Measurements from ENCODE around the gene GALNT4. TPM values are rescaled to one million over a fixed set of nuclear protein-coding genes. Genes with fewer than 3 reads are reported as not detected.
A peak's percentile ranks its signal among the peaks of the same experiment; 100 is the strongest.

The GALNT4 gene
- total RNA-seq, 1 donor from 2014 or later, result 5.7 TPM

DNA sequence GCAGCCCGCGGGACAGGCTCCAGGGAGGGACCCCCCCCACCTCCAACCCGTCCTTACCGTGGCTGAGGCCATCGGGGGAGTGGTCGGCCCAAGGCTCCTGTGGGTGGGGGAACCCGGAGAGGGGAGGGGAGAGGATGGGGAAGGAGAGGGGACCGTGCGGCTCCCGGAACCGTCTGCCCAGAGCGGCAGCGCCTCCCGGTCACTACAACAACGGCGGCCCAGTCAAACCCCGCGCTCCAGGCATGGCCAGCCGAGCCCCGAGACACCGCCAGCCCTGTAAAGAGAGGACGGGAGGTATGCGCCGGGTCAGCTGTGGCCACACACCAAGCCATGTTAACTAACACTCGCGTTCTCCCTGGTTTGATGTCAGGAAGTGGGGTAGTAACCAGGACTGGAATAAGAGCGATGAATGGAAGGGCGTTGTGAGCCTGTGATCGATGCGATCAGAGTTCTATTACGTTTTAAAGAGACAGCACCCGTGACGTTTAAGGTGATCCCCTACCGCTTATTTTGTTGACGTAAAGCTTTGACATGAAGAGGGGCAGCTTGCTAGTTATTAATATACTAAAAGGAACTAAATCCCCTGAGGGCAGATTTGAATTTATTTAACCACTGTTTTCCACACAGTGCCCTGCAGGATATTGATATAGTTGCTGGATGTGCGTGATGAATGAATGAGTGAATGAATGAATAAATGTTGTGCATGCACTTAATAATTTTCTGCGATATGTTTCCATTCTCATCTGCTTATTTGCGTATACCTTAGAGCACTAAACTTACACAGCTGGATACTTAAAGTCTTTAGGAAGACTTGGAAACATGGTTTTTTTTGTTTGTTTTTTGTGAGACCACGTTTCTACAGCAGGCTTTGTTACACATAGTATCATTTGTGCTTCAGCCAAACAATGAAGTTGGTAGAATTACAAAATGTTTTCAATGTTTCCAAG lies 1.5 kb upstream of the GALNT4 start, which contains the start of gene POC1B:
POC1B (minus strand) TSS at position 224 of the 947 bp plus-strand sequence; CDS start at position 72, 152 bp downstream.
- peaks cover 10% of the 10 kb centered on the region for H3K27me3 Mint-ChIP-seq (ENCODE audit: unreplicated experiment)
- H3K27ac Mint-ChIP-seq (ENCODE audit: unreplicated experiment), result peak within 1 kb of the TSS; percentile 78
- peak; percentile 81 for DNase-seq (ENCODE audit: low spot score)
- peaks cover 32% of the 10 kb centered on the region for H3K4me1 Mint-ChIP-seq (ENCODE audit: unreplicated experiment)
- no peaks in the 10 kb centered on the region for H3K9me3 Mint-ChIP-seq (ENCODE audit: unreplicated experiment)
- H3K4me3 Mint-ChIP-seq (ENCODE audit: unreplicated experiment), result peak within 1 kb of the TSS; percentile 96
- TF ChIP-seq, protein P1, sequence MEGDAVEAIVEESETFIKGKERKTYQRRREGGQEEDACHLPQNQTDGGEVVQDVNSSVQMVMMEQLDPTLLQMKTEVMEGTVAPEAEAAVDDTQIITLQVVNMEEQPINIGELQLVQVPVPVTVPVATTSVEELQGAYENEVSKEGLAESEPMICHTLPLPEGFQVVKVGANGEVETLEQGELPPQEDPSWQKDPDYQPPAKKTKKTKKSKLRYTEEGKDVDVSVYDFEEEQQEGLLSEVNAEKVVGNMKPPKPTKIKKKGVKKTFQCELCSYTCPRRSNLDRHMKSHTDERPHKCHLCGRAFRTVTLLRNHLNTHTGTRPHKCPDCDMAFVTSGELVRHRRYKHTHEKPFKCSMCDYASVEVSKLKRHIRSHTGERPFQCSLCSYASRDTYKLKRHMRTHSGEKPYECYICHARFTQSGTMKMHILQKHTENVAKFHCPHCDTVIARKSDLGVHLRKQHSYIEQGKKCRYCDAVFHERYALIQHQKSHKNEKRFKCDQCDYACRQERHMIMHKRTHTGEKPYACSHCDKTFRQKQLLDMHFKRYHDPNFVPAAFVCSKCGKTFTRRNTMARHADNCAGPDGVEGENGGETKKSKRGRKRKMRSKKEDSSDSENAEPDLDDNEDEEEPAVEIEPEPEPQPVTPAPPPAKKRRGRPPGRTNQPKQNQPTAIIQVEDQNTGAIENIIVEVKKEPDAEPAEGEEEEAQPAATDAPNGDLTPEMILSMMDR (IDR thresholded peaks at IDR 0.05; ENCODE audit: unreplicated experiment), result no peak
- H3K36me3 Mint-ChIP-seq (ENCODE audit: low read depth, unreplicated experiment), result peaks cover 10% of the 10 kb centered on the region

DNA sequence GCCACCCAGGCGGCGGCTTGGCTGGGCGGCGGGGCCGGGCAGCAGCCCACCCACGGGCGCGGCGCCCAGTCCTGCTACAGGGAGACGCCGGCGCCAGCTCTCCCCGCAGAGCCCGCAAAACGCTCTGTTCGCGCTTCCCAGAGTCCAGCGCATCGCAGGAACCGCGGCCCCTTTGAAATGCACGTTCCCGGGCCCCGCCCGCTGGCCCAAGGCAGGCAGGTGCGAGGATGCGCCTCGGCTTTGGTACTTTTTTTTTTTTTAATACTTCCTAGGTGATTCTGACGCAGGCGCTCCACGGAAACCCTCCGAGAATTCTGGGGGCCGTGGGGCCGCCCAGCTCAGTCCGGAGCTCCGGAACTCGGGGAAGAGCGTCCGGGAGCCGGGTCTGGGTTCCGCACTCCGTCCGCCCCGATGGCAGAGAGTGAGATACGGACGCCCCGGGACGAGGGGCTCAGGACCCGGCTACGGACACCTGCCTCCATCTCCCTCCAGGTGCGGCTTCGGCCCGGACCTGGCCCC lies 768 bp upstream of the GALNT4 start:
- peak overlapping the region; percentile 94 for H3K4me3 Mint-ChIP-seq (ENCODE audit: unreplicated experiment)
- no peak for DNase-seq (ENCODE audit: low spot score)
- TF ChIP-seq, protein P1 (IDR thresholded peaks at IDR 0.05; ENCODE audit: unreplicated experiment), result no peak
- peaks cover 32% of the 10 kb centered on the region for H3K4me1 Mint-ChIP-seq (ENCODE audit: unreplicated experiment)
- H3K9me3 Mint-ChIP-seq (ENCODE audit: unreplicated experiment), result no peaks in the 10 kb centered on the region
- peaks cover 10% of the 10 kb centered on the region for H3K36me3 Mint-ChIP-seq (ENCODE audit: low read depth, unreplicated experiment)
- no peak overlapping the region for H3K27ac Mint-ChIP-seq (ENCODE audit: unreplicated experiment)
- H3K27me3 Mint-ChIP-seq (ENCODE audit: unreplicated experiment), result peaks cover 10% of the 10 kb centered on the region

DNA sequence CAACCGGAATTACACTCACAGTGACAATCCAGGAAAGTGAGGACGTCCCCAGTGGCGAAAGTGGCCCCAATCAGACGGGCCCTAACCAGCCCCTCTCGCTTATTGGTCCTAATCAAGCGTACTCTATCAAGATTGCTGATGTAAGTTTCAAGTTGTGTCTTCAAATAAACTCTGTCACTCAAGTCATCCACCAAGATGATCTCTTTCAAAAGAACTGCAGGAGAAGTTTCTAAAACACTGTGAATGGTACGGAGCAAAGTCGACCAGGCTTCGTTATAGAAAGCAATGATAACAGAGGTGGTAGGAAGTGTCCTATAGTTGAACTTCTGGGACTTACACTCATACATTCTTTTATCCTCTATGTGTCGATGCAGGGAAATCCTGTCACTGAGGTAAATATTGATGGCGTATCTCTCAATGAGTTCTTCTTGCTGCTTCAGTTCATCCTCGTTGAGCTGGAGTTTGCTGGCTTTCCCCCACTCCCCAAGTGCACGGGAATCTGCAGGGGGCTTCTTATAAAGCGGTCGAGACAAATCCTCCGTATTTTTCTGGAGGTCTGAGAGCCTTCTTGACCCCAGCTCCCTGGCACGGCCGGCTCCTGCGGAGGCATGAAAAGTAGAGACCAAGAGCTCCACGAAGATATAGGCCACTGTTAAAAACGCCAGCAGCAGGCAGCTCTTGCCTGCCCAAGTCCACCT lies 604 bp downstream of the GALNT4 start:
- TF ChIP-seq, protein P1 (IDR thresholded peaks at IDR 0.05; ENCODE audit: unreplicated experiment), result no peak
- Mint-ChIP-seq H3K27ac (ENCODE audit: unreplicated experiment) (peak overlapping the region; percentile 48), H3K4me1 (ENCODE audit: unreplicated experiment) (peaks cover 32% of the 10 kb centered on the region), H3K4me3 (ENCODE audit: unreplicated experiment) (peak overlapping the region; percentile 96), H3K27me3 (ENCODE audit: unreplicated experiment) (peaks cover 9% of the 10 kb centered on the region), H3K36me3 (ENCODE audit: low read depth, unreplicated experiment) (peaks cover 10% of the 10 kb centered on the region), H3K9me3 (ENCODE audit: unreplicated experiment) (no peaks in the 10 kb centered on the region)
- no peak for DNase-seq (ENCODE audit: low spot score)

DNA sequence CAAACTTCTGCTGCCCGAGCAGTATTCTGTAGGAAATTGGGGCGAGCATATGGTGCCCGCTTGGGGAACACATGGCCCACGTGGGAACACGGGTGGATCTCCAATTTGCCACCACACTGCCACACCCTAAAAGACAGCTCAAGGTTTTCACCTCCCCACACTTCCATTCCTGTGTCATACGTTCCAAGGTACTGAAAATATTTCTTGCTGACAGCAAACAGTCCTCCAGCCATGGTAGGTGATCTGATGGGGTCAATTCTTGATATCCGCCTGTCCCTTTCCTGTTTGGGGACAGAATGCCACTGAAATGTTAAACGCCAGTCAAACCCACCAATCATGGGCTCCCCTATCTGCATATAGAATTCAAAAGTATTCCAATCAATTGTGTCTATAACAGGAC lies 1.2 kb downstream of the GALNT4 start:
- TF ChIP-seq, protein P1 (IDR thresholded peaks at IDR 0.05; ENCODE audit: unreplicated experiment), result no peak
- H3K36me3 Mint-ChIP-seq (ENCODE audit: low read depth, unreplicated experiment), result peaks cover 10% of the 10 kb centered on the region
- peaks cover 29% of the 10 kb centered on the region for H3K4me1 Mint-ChIP-seq (ENCODE audit: unreplicated experiment)
- no peak for DNase-seq (ENCODE audit: low spot score)
- H3K27ac Mint-ChIP-seq (ENCODE audit: unreplicated experiment), result no peak overlapping the region
- H3K9me3 Mint-ChIP-seq (ENCODE audit: unreplicated experiment), result no peaks in the 10 kb centered on the region
- H3K27me3 Mint-ChIP-seq (ENCODE audit: unreplicated experiment), result peaks cover 6% of the 10 kb centered on the region
- peak overlapping the region; percentile 96 for H3K4me3 Mint-ChIP-seq (ENCODE audit: unreplicated experiment)

Data from endothelial cell (in vitro differentiated cells).